ENCODE results near the gene NACA2.
"Not testable (repeated sequence)": the region's sequence is repeated elsewhere in the genome, so short reads cannot be mapped to it uniquely, and the experiment has no call there.

The NACA2 gene

DNA sequence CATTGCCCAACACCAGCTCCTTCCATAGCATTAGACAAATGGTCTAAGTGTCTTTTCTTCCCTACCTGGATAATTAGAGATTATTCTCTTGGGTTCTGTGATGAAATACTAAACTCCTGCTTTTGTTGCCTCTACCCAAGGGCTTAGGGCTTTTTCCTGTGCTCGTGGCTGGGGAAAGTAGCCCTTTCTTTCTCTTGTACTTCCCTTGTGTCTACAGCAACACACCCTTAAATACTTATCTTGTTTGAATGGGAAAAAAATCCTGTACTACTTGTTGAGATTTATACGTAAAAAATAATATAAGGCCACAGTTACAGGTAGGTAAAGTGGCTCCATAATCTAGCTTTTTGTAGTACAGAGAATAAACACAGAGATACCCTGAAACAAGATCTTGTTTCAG is 7.0 kb upstream of the NACA2 start:
- no peak for DNase-seq

DNA sequence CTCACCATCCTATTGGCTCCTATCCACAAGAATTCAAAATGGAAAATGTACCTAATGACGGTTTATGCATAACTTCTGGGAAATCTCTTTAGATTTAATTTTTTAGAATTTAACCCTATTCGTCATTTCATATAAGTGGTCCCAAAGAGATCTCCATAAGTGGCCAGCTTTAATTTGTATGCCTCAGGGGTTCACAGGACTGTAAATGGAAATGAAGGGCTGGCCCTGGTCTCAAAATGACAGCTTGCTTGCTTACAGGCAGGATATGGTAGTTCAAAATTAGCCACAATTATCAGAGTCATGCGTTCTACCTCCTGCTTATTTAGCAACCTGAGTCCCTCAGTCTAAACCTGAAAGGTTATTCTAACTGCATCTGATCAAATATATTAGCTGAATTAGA is 6.6 kb upstream of the NACA2 start:
- DNase-seq, result no peak

DNA sequence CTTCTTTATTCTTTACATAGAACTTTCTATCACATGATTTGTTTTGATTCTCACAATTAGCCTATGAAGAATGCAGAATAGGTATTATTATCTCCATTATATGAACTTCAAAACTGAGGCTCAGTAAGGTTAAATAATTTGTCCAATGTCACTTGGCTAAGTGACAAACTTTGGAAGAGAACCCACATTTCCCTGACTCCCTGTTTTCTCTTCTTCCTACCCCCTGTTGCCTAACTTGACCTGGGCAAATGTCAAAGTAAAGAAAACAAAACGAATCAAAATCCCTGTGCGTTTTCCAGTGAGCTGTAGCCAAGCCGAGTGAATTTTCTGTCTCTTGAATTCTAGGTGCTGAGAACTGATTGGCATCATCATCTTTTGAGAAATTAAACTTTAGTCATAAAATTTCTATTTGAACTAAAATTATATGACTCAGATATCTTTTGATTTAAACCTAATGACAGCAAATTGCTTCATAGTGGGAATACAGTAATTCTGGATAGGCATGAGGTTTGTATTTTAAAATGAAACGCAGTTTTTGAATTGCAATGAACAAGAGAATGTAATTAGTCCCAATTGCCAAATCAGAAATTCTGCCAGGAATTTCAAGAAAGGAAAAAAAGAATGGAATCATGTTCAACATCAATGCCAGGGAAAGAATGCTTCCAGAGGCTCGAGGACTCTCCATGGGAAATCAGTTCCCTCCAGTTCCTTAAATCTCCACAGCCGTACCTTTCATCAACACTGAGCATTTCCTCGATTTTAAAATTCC is 4.6 kb upstream of the NACA2 start:
- no peak for DNase-seq

DNA sequence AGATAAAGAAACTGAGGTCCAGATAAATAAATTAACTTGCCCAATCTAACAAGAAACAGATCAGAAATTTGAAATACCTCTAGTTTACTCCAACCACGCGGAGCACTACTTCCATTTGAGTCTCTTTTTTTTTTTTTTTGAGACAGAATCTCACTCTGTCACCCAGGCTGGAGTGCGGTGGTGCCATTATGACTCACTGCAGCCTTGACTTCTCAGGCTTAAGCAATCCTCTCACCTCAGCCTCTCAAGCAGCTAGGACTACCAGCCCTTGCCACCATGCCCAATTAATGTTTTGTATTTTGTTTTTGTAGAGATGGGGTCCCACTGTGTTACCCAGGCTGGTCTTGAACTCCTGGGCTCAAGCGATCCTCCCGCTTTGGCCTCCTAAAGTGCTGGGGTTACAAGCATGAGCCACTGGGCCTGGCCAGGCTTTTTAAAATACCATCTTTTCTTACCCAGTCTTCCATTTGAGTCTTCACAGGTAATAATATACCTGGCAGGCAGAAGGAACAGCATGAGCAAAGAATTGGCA is 3.3 kb upstream of the NACA2 start:
- no peak for DNase-seq

DNA sequence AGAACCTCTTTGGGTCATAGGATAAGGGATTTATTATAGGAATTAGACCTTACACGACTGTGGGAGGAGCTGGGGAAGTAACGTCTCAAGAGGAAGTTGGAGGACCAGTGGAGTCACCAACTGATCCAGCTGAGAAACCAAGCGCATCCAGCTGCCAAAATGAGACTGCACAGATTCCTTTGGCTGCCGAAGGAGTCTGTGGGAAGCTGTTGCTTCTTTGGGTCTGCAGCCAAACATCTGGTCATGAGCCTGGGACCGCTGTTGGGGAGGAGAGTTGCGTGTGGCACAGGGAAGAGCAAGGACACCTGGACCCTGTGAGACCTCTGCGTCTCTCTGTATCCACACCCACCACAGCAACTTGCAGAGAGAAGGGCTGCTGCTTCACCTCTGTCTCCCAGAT is 2.4 kb upstream of the NACA2 start:
- no peak for DNase-seq

DNA sequence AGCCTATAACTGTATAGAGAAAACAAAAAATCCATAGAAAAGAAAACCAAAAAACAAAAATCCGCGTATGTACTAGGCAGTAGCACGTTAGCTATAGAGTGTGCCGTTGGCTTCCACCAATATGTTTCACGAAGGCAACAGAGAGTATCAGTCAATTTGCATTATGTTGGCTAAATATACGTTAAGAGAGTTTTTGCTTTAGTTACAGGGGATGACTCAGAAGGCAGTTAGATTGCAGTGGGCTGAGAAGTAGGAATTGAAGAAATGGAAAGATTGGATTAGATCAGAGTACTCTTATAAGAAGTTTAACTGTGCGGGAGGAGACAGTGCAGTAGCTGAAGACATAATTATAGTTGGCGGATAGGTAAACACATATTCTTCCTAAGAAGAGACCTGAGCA is 911 bp upstream of the NACA2 start:
- DNase-seq, result no peak

DNA sequence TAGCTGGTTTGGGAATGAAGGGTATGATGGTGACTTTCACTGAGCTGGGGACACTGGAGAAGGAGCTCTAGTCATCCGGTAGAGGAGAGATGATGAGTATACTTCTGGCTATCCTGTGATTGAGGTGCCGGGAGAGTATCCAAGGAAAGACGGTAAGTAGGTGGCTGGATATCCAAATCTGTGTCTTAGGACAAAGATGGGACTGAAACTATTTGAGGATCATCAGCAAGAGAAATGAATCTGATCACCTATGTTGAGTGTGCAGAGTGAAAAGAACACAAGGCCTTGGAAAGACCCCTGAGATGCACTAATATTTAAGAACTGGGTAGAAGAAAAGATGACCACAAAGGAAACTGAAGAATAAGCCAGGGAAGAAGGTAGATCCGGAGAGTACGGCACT is 1.0 kb downstream of the NACA2 start:
- DNase-seq, result no peak

DNA sequence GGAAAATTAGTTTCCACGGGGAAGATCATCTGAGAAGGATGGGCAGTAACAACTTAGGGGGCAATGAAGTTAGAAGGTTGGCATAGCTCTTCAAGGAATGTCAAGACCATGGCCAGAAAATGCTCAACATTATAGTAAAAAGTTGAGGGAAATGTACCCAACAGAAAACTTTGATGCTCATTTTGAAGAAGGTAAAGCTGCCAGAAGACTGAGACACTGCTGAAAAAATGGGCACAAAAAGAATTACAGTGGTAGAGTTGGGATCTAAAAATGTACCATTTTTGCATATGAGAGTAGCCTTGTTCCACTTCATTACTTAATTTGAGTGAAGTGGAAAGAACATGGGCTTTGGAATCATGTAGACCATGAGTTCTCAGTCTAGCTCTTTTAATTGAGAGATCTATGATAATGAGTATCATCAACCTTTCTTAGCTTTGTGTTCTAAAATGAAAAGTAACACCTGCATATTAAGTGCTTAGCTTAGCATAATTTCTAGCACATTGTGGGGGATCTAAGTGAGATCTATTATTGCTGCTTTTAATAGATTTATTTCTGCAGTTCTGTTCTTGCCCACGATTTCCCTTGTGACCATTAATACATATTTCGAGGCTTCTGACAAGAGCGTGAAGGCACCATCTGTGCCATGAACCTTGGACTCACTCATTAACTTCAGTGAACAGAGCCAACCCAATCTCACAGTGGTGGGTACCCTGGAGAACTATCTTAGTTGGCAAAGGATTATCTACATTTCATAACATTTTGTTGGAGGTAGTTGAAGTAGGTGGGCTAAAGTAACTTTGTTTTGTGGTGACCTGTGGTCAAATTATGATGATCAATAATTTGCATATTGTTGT is 3.0 kb downstream of the NACA2 start:
- no peak for DNase-seq

DNA sequence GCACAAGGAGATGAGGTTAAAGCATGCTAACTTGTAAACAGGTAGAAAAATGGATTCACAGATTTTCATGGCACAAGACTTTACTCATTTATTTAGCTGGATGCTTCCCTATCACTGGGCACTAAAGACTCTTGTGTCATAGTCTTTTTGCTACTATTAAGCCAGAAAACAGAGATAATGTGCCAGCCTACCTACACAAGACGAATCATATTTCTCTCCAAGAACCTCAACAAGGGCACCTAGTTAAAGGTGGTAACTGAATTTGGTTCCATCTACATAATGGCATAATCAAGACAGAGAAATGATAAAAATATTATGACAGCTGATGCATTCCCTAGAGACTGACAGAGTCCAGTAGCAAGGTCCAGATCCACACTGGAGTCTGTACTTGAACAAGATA is 3.8 kb downstream of the NACA2 start:
- DNase-seq, result no peak

DNA sequence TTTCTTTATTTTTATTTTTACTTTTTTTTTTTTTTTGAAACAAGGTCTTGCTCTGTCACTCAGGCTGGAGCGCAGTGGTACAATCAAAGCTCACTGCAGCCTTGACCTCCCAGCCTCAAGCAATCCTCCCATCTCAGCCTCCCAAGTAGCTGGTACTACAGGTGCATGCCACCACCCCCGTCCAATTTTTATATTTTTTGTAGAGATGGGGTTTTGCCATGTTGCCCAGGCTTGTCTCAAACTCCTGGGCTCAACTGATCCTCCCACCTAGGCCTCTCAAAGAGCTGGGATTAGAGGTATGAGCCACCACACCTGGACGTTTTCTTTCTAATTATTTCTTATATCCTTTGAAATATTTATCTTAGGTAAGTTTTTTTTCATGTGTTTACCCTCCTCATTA is 4.4 kb downstream of the NACA2 start:
- DNase-seq, result not testable (repeated sequence)

DNA sequence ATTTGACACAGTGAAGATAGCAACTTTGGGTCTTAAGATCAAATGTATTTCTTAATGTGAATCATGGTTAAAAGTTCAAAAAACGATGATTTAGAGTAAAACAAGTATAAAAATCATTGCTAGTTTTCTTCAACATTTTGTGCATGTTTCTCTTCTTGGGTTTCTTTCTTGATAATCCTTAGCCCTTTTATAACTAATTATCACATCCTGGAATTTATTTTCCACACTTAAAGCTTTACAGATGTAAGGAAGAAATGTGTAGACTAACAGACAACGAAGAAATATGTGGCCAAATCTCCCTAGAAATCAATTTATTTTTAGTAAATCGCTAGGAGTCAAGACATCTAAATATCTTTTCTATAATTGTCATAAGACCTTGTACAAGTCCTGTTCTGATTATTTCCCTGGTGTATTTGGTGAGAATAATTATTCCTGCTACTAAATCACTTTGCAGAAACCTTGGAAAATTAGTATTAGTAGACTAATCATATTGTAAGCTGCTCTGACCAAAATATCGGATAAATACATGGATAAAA is 4.9 kb downstream of the NACA2 start:
- DNase-seq, result no peak

DNA sequence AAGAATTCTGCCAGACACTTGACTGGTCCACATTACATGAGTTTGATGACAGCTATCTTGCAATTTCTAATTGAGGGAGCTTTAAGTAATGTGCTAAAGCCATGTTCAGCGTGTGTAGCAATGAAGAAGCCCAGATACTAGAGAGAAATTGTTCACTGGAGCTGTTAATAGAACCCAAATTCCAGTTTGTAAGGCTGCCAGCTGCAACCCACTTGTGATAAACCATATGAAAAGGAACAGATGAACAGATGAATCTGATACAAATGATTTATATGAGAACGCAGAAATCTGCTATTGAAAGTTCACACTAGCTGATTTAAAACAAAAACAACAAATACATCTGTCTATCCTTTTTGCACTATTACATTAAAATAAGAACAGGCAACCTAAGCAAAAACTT is 6.2 kb downstream of the NACA2 start:
- DNase-seq, result no peak

DNA sequence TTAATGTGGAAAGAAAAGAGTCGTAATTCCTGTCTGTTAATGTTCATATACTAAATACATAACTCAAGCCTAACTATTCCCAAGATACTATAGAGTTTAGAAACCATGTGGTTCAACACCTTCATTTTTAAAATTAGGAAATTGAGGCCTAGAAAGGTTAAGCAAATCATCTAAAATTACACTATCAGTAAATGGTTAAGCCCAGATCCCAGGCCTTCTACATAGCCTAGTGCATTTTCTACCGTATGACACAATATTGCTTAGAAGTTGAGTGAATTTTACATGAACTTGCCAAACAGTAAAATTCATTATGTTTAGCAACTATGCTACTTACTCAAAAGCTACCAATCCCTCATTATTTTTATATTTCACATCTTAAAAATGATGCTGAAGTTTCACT is 6.8 kb downstream of the NACA2 start:
- no peak for DNase-seq

DNA sequence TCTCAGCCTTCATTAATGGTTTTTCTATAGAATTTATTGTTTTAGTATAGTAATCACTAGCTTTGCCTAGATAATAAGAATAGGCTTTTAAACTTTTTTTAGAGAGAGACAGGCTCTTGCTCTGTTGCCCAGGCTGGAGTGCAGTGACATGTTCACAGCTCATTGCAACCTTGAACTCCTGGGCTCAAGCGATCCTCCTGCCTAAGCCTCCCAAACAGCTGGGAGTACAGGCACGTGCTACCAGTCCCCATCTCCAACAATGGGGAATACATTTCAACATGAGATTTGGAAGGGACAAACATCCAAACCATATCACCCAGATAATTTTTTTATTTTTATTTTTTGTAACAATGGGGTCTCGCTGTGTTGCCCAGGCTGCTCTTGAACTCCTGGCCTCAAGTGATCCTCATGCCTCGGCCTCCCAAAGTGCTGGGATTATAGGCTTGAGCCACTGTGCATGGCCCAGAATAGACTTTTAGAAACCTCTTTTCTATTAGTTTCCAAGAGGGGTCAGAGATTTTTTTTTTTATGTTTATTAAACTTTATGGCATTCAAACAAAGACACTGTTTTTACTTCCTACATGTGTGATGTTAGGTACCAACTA is 7.3 kb downstream of the NACA2 start:
- no peak for DNase-seq

DNA sequence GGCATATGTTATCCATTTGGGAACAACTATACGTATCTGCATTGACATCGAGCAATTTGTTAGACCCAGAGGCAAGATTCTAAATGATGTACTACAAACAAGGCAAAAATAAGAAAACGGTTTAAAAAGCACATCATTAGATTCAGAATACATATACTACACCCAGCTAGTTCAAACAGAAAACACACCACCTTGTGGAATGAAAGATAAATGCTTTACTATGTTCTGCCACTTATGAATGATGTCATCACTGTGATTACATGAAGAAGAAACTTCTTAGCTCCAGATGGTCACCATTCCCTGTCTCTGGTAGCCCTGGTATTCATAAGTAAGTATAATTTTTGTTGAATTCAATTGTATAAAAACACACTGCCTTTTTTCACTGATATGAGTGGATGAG is 7.8 kb downstream of the NACA2 start:
- DNase-seq, result peak; percentile 34

DNA sequence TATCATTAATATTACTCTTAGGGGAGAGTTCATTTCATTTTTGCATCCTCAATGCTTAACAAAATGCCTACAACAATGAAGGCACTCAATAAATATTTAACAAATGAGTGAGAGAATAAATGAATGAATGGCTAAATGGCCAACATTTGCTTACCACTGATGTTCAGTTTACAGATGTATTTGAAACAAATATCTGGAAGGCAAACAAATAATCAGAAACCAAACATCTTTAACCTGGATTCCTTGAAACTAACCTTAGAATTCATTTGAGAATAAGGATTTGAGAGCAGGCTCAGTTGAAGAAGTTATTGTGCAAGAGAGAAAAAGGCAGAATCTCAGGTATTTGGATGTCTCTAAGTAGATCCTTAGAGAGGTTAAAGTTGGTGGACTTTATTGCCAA is 8.4 kb downstream of the NACA2 start:
- DNase-seq, result no peak

DNA sequence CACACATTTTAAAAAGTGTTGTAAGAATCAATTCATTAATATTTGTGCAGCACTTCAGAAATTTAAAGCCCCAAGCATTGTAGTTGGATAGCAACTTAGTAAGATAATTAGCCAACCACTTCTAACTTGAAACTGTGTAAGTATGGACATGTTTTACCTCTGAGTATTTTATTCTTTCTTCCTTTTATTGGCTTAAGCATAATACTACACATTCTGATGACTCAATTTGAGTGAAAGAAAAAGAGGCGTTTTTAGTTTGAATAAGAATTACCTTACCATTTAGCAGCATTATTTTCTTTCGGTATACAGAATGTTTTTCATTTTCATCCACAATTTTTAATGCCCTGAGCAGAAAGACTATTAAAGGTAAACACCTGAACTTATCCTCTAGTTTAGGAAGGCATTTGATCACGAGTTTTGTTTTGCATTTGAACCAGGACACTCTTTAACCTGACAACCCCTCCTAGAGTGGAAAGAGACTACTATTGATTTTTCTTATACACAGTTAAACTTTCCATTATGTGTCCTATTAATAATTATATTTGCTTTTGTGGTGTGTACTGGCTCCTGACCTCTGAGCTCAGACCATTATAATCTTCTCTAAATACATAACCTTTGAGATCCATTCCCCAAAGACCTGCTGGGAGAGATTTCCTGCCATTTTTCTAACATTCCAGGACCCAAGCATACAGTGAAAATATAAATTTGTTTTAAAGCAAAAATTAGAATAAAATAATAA is 9.2 kb downstream of the NACA2 start:
- no peak for DNase-seq

DNA sequence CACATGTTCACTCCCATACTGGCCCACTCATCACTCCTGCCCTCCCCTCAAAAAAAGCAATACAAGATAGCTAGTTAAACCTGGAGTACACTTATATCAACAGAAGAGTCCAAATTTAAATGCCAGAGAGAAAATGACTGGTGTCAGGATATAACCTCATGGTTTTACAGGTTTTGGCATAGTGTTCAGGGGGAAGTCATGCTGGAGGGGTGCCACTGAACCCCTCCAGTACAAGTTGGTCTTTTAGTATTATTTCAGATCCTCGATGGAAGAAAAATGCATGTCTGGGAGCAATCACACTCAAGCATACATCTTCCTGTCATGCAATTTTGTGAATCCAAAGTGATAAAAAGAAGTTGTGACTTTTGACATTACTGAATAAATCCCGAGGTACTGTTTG is 10.5 kb downstream of the NACA2 start:
- no peak for DNase-seq

DNA sequence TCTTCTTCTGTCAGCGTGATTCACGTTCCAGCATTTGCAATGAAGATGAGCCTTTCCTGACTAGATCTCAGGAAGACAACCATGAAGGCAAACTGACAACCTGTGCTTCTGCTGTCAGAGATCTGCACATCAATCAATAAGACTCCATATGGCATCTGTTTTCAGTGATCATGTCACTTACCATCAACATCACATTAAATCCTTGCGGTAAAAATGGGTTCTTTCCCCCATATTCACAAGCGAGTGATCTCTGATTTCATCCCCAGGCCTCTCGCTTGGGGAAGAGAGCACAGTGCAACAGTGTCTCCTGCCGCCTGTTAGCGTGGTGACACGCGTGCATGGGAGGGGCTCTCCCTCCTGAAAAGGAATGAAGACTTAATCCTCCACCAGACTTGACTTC is 11.1 kb downstream of the NACA2 start:
- no peak for DNase-seq

DNA sequence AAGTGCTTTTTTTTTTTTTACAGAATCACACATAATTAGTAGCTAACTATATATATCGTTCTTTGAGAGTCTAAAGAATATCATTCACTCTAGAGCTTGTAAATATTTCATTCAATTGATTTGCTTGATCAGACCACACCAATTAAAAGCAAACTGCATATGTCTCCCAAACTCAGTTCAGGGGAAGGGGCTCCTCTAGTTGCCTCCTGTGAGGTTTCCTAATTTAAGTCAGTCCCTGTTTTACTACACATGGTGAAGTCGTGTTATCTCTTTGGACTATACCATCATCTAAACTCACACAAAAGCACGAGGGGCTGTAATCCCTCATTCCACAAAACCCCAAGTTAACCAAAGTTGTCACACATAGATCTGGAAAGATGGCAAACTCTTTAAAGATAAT is 11.7 kb downstream of the NACA2 start:
- DNase-seq, result no peak

DNA sequence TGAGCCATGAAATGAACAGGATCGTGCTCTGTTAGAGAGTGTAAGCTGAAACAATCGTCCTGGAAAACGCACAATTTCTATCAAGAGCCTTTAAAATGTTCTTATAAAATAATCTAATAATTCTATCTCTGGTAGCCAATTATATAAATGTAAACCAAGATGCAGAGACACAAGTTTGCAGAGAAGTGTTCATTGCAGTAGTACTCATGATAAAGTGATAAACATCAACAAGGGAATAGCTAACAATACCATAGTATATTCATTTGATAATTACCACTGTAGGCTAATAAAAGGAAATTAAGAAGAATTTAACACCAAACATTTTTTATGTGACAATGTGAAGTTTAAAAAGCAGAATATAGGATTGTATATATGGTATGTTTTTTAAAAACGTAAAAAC is 12.4 kb downstream of the NACA2 start:
- DNase-seq, result no peak

DNA sequence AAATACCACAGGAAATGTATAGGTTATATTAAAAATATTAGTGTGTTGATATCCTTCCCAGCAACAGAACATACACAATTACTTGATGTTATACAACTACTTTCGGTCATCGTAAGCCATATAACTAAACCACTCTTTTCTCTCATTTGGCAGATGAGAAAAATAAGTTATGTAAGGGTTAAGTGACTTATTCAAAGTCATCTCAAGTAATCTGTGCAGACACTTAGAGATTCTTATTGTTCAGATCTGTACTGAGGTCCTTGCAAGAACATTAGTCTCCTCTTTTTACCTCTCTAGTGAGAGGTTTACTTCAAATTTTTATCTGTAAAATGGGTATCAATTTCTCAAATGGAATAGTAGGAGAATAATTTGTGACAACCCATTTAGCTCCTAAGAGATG is 15.0 kb downstream of the NACA2 start:
- no peak for DNase-seq
